Measurements from ENCODE around the gene CELSR1. TPM values are rescaled to one million over a fixed set of nuclear protein-coding genes. Genes with fewer than 3 reads are reported as not detected.
"Not testable (repeated sequence)": the region's sequence is repeated elsewhere in the genome, so short reads cannot be mapped to it uniquely, and the experiment has no call there.

CELSR1 gene
- total RNA-seq, 2 experiments from 2014 or later, result 1.0 to 1.1 TPM

GRCh38 chr22:46504584-46504983 lies 32.8 kb downstream of the CELSR1 start:
- CTCF ChIA-PET, result no interaction called here
- H3K9me3 Mint-ChIP-seq, result no peaks in the 10 kb centered on the region

DNA sequence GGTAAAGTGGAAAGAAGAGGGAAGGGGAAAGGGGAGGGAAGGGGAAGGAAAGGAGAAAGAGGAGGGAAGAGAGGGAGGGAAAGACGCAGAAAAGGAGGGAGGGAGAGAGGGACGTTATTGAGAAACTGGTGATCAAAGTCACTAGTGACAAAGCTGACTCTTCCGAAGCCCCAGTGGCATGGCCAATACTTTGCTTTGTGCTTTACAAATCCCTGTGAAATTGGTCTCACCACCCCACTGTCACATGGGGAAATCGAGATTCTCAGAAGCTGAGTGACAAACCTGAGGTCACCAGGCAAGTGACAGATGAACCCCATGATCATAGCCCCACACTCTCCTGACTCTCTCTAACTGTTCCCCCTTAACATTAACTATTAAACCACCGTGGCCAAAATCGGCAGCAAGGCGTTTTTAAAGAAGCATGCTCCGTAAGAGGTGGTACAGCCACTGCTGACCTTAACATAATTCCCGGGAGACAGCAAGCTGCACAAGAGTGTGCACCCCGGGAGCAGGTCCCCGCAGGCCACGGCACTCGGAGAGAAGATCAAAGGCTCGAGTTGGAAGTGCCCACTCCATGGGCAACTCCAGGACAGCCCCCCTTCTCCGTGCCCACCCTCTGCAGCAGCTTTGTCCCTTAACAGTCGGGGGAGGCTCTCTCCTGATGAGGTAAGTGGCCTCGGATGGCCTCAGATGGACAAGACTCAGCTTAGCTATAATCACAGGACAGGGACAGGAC lies 34.8 kb downstream of the CELSR1 start:
- TF ChIP-seq, protein P1, sequence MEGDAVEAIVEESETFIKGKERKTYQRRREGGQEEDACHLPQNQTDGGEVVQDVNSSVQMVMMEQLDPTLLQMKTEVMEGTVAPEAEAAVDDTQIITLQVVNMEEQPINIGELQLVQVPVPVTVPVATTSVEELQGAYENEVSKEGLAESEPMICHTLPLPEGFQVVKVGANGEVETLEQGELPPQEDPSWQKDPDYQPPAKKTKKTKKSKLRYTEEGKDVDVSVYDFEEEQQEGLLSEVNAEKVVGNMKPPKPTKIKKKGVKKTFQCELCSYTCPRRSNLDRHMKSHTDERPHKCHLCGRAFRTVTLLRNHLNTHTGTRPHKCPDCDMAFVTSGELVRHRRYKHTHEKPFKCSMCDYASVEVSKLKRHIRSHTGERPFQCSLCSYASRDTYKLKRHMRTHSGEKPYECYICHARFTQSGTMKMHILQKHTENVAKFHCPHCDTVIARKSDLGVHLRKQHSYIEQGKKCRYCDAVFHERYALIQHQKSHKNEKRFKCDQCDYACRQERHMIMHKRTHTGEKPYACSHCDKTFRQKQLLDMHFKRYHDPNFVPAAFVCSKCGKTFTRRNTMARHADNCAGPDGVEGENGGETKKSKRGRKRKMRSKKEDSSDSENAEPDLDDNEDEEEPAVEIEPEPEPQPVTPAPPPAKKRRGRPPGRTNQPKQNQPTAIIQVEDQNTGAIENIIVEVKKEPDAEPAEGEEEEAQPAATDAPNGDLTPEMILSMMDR (IDR thresholded peaks at IDR 0.05), result no peak
- H3K27me3 Mint-ChIP-seq, result peaks cover 19% of the 10 kb centered on the region
- H3K9me3 Mint-ChIP-seq, result no peaks in the 10 kb centered on the region
- H3K27ac Mint-ChIP-seq, result no peak overlapping the region
- H3K36me3 Mint-ChIP-seq (ENCODE audit: low read depth), result no peaks in the 10 kb centered on the region
- CTCF ChIA-PET, result no interaction called here
- Histone ChIP-seq H3K27ac (ENCODE audit: low read depth in 1 of 2, low read length in 2 of 2) (no peak overlapping the region), H3K4me3 (ENCODE audit: low read length) (no peak overlapping the region), H3K4me1 (ENCODE audit: insufficient read depth, low read length) (peaks cover 11% of the 10 kb centered on the region), H3K9me3 (ENCODE audit: control insufficient read depth in 1 of 2, insufficient read depth in 1 of 2, low read length in 2 of 2) (no peaks in the 10 kb centered on the region), H3K36me3 (ENCODE audit: insufficient read depth, low read length) (no peaks in the 10 kb centered on the region), H3K27me3 (ENCODE audit: control insufficient read depth in 1 of 2, insufficient read depth in 2 of 2, low read length in 2 of 2) (peaks cover 7 to 9% of the 10 kb centered on the region in 2 experiments)
- no peak for ATAC-seq (ENCODE audit: poor library complexity)
- intact Hi-C loops (cut with DNase I, micrococcal nuclease), result loop anchor here in 1 of 2 experiments (10.0 kb wide), 1 partner anchor 108 kb away; no protein-coding TSS in a partner anchor
- DNase-seq, result no peak
- POLR2A ChIA-PET, result no interaction called here
- no peak overlapping the region for H3K4me3 Mint-ChIP-seq
- peaks cover 15% of the 10 kb centered on the region for H3K4me1 Mint-ChIP-seq (ENCODE audit: low read depth)

More at GRCh38 chr22:46504584-46504983, 32.8 kb downstream of the CELSR1 start:
- POLR2A ChIA-PET, result no interaction called here
- peaks cover 1% of the 10 kb centered on the region for H3K4me1 ChIP-seq (ENCODE audit: insufficient read depth, low read length)
- peaks cover 4 to 6% of the 10 kb centered on the region in 2 experiments for H3K27me3 ChIP-seq (ENCODE audit: control insufficient read depth in 1 of 2, insufficient read depth in 2 of 2, low read length in 2 of 2)
- ATAC-seq (ENCODE audit: poor library complexity) (no peak), DNase-seq (no peak)
- Mint-ChIP-seq H3K4me1 (ENCODE audit: low read depth) (peaks cover 3% of the 10 kb centered on the region), H3K27me3 (peaks cover 8% of the 10 kb centered on the region), H3K36me3 (ENCODE audit: low read depth) (no peaks in the 10 kb centered on the region), H3K27ac (no peak overlapping the region), H3K4me3 (no peak overlapping the region)
- no peak overlapping the region for H3K27ac ChIP-seq (ENCODE audit: low read depth in 1 of 2, low read length in 2 of 2)
- H3K36me3 ChIP-seq (ENCODE audit: insufficient read depth, low read length), result no peaks in the 10 kb centered on the region
- no peaks in the 10 kb centered on the region for H3K9me3 ChIP-seq (ENCODE audit: control insufficient read depth in 1 of 2, insufficient read depth in 1 of 2, low read length in 2 of 2)
- intact Hi-C loops (cut with DNase I, micrococcal nuclease), result loop anchor here in 1 of 2 experiments (10.0 kb wide), 1 partner anchor 110 kb away; no protein-coding TSS in a partner anchor
- TF ChIP-seq, protein P1 (IDR thresholded peaks at IDR 0.05), result no peak
- no peak overlapping the region for H3K4me3 ChIP-seq (ENCODE audit: low read length)

DNA sequence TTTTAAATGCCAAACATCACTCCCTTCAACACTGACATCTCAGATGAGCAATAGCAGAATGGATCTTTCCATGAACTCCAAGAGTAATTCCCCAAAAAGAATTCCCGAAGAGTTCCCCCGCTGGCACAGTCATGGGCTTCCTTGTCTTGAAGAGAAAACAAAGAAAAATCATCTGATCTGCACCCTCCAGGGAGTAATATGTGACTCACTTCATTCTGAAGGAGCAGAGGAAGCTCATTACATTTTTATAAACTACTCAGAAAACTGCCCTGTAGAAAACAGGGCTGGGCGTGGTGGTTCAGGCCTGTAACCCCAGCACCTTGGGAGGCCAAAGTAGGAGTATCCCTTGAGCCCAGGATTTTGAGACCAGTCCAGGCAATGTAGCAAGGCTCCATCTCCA lies 35.7 kb downstream of the CELSR1 start:
- Histone ChIP-seq H3K4me3 (ENCODE audit: low read length) (no peak overlapping the region), H3K9me3 (ENCODE audit: control insufficient read depth in 1 of 2, insufficient read depth in 1 of 2, low read length in 2 of 2) (no peaks in the 10 kb centered on the region), H3K27ac (ENCODE audit: low read depth in 1 of 2, low read length in 2 of 2) (no peak overlapping the region), H3K36me3 (ENCODE audit: insufficient read depth, low read length) (no peaks in the 10 kb centered on the region), H3K27me3 (ENCODE audit: control insufficient read depth in 1 of 2, insufficient read depth in 2 of 2, low read length in 2 of 2) (peaks cover 7 to 9% of the 10 kb centered on the region in 2 experiments), H3K4me1 (ENCODE audit: insufficient read depth, low read length) (peaks cover 11% of the 10 kb centered on the region)
- POLR2A ChIA-PET, result no interaction called here
- intact Hi-C loops (cut with DNase I, micrococcal nuclease), result loop anchor here in 1 of 2 experiments (10.0 kb wide), 1 partner anchor 107 kb away; no protein-coding TSS in a partner anchor
- Mint-ChIP-seq H3K4me1 (ENCODE audit: low read depth) (peaks cover 15% of the 10 kb centered on the region), H3K27ac (no peak overlapping the region), H3K36me3 (ENCODE audit: low read depth) (no peaks in the 10 kb centered on the region), H3K9me3 (no peaks in the 10 kb centered on the region), H3K27me3 (peaks cover 19% of the 10 kb centered on the region), H3K4me3 (no peak overlapping the region)
- no peak for DNase-seq
- TF ChIP-seq, protein P1 (IDR thresholded peaks at IDR 0.05), result no peak
- CTCF ChIA-PET, result no interaction called here
- ATAC-seq (ENCODE audit: poor library complexity), result no peak

GRCh38 chr22:46501265-46501664 lies 36.2 kb downstream of the CELSR1 start:
- H3K27me3 ChIP-seq (ENCODE audit: control insufficient read depth in 1 of 2, insufficient read depth in 2 of 2, low read length in 2 of 2); H3K9me3 Mint-ChIP-seq; CTCF ChIA-PET; H3K27ac Mint-ChIP-seq; H3K9me3 ChIP-seq (ENCODE audit: control insufficient read depth in 1 of 2, insufficient read depth in 1 of 2, low read length in 2 of 2); ATAC-seq (ENCODE audit: poor library complexity); H3K4me3 Mint-ChIP-seq; DNase-seq; POLR2A ChIA-PET; H3K36me3 Mint-ChIP-seq (ENCODE audit: low read depth); H3K36me3 ChIP-seq (ENCODE audit: insufficient read depth, low read length); H3K27ac ChIP-seq (ENCODE audit: low read depth in 1 of 2, low read length in 2 of 2); H3K4me3 ChIP-seq (ENCODE audit: low read length): not testable (repeated sequence)
- intact Hi-C loops (cut with DNase I, micrococcal nuclease), result loop anchor here in 1 of 2 experiments (10.0 kb wide), 1 partner anchor 106 kb away; no protein-coding TSS in a partner anchor
- peaks cover 11% of the 10 kb centered on the region for H3K4me1 ChIP-seq (ENCODE audit: insufficient read depth, low read length)
- peaks cover 15% of the 10 kb centered on the region for H3K4me1 Mint-ChIP-seq (ENCODE audit: low read depth)
- H3K27me3 Mint-ChIP-seq, result peaks cover 19% of the 10 kb centered on the region

Measured in CD4-positive, alpha-beta T cell (primary cell).